Measurements from ENCODE around the gene FAM162B.
"Not testable (repeated sequence)": the region's sequence is repeated elsewhere in the genome, so short reads cannot be mapped to it uniquely, and the experiment has no call there.

Gene FAM162B
- 0 to 0.07 (median 0) reads per million in 18 experiments for total RNA-seq

DNA sequence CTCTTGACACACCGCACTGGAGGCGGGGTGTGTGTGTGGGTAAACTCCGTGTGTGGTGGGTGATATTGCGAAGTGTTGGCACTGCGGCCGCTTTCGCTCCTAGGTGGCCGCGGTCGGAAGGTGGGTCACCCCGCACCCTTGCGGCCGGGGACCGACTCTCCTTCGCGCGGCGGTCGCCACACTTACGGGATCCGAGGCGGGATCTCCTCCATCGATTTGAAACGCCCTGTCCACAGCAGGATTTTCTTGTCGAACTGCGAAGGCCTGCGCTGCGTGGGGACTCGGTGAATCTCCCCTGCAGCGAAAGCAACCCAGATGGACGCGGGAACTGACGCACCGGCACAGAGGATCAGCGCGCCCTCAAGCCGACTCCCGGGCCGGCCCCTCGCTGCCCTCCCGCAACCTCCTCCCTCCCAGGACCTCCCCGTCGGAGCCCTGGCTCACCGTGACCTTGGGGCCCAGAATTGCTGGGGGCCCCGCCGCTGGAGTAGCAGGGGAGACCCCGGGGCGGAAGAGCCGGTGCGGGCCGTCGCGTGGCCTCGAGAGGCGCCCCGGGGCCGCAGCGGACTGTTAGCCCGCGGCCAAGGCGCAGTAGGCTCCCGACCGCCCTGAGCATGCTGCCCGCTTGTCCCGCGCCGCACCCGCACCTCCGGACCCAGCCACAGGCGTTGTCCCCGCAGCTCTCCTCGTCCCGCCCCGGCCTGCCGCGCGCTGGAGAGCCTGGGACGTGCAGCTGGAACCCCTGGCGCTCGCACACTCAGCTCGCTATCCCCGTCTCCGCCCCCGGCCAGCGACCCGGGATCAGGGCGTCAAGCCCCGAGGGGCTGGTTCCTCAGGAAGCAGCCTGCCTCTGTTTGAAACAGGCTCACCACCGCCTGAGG, at the start of gene FAM162B:
Gene FAM162B, minus strand, starts transcription at position 759 of the 881 bp plus-strand sequence. Its CDS starts 143 bp downstream, at position 616.
- no peak for DNase-seq

DNA sequence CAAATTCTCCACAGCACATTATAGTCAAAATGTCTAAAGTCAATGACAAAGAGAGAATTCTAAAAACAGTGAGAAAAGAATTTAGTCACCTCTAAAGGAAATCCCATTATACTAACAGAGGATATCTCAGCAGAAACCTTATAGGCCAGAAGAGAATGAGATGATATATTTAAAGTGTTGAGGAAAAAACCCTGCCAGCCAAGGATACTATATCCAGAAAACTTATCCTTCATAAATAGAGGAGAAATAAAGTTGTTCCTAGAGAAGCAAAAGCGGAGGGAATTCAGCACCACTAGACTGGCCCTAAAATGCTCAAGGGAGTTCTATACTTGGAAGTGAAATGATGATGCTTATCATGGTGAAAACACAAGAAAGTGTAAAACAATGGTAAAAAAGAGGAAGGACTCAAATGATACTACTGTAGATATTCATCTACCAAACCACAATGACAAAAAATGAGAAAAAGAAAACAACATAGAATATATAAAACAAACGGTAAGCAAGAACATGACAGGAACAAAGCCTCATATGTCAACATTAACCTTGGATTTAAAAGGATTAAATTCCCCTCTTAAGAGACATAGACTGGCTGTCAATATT, 46.6 kb upstream of the FAM162B start:
- DNase-seq, result no peak

DNA sequence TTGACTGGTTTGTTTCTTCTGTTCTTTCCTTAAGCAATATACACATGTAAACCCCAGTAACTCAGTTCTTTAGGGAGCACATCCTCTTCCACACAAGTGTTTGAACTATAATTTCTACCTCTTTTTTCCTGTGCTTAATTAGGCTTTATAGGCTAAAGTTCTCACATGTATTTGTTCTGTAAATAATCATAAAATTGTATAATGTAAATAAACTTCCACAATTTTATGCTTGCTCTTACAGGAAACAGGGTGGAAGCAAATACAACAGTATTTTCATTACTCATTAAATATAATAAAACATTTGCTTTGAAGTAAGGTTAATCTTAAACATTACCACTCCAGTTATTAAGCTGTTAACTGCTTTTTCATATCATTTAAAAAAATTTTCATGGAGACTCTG, 36.5 kb upstream of the FAM162B start:
- no peak for DNase-seq

DNA sequence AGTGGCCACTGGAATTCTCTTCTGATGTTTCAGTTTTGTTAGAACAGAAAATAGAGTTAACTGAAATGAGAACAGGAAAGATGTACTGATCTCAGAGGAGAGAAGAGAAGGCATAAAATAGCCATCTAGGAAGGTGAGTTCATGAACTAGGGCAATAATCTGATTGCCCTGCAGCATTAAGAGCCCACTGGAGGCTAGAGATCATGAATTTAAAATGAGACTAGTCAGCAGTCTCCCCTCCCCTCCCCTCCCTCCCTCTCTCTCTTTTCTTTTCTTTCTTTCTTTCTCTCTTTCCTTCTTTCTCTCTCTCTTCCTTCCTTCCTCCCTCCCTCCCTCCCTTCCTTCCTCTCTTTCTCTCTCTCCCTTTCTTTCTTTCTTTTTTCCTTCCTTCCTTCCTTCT, 34.4 kb upstream of the FAM162B start:
- no peak for DNase-seq

DNA sequence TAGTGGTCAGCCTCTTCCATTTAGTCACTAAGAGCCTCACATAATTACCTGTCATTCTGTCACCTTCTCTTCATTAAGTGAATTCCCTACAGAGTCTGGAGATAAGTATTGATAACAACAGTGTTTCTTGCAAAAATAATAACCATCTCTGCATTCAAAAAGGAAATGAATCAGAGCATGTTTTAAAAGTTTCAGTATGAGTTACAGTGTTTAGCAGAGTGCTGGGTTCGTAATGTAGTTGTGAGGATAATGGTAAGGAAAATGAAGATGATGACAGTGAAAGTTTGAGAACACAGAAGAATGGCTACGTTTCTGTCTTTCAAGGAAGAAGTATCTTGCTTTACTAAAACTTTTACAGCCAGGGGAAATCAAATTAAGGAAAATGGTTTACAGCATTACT, 32.1 kb upstream of the FAM162B start:
- DNase-seq, result no peak

DNA sequence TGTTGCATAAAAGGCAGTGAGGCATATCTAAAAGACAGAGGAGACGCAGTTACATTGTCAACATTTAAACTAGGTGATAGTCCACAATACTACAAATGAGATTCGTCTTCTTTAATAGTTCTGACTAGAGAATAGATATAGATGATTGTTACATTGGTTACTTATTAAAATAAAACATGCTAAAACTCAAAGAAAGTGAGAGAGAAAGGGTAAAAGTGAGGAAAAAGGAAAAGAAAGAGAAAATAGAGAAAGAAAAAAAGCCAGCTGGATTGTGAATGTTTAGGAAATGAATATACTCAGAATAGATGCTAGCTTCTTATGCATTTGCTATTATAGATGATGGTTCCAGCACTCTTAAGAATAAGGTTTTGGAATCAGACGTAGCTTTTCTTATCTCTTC, 27.7 kb upstream of the FAM162B start:
- no peak for DNase-seq

DNA sequence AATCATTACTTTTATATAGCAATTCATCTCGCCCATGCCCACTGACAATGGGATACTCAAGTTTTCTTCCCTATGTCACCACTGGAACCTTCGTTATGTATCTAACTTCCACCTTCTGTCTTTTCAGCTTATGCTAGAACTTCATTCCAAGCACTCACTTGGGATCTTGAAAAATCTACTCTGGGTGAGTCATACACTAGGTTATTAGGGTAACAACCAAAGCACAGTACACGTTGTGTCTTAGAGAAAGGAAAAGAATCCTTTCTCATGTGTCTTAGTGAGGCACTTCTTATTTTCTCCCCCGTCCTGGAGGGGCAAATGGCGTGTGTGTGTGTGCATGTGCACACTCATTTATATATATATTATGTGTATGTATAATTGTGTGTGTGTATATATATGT, 18.3 kb upstream of the FAM162B start:
- DNase-seq, result no peak

DNA sequence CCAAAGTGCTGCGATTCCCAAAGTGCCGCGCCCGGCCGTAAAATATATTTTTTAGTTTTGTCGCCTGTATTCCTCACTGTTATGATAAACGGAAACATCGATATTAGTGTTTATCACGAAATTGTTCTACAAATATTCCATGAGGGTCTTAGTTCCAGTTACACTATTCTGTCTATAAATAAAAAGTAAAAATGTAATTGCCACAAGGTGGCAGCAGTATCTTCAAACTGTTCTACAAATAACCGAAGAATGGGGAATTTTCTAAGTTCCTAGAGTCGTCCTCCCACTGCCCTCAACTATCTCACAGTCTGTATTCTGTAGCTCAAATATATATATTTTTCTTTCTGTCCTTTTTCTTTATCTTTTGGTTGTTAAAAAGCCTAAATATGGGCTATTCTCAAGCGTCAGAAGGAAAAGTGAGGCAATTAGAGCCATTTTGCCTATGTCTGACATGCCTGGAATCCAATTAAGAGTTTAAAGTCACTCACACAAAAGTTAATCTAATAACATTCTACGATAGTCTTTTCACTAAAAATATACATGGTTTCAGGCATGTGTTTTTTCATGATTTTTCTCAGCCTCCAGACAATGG, 14.2 kb upstream of the FAM162B start:
- peak; percentile 15 to 53 for DNase-seq

DNA sequence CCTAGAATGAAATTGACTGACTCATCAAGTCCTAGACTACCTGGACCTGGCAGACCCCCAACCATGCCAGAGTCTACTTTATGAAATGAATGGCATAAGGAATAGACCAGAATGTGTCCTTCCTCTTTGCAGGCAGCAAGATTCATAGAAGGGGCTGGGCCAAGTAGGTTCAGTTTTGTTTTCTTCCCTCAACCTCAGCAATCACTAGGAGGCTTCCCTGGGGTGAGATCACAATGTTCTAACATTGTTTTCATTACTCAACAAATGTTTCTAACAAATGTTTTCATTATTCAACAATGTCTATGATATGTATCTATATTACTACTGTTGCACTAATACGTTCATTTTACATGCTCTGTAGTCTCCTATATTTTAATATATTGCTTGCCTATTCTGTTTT, 8.4 kb upstream of the FAM162B start:
- no peak for DNase-seq

DNA sequence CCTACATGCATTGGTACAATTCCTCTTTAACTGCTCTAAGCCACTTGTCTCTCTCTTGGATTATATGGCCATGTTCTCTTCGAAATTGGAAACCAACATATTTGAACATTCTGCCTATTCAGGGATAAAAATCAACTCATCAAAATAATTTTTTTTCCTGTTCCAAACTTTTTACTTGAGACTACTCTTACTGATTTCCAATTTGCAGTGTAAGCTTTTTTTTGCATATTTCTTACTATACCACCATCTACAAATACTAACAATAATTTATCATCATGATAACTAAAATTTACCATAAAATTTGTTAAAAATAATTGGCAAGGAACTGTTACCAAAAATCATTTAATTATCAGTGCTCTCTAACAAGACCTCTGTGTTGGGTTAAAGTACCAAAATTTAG, 6.9 kb upstream of the FAM162B start:
- no peak for DNase-seq

DNA sequence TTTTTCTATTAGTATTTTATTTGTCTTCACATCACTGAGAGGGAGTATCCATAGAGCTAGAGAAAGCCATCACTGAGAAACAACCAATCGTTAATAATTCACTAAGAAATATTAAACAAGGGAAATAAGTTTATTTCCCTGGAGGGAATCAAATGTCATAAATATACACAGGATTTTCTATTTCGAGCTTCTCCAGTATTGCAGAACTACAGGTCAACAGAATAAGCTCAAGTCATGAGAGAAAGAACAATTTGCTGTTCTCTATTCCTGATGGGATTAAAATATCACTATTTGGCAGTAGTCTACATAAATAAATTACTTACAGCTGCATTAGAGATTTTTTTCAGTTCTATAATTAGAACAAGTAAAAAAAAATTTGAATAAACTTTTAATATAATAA, 2.2 kb upstream of the FAM162B start:
- no peak for DNase-seq

DNA sequence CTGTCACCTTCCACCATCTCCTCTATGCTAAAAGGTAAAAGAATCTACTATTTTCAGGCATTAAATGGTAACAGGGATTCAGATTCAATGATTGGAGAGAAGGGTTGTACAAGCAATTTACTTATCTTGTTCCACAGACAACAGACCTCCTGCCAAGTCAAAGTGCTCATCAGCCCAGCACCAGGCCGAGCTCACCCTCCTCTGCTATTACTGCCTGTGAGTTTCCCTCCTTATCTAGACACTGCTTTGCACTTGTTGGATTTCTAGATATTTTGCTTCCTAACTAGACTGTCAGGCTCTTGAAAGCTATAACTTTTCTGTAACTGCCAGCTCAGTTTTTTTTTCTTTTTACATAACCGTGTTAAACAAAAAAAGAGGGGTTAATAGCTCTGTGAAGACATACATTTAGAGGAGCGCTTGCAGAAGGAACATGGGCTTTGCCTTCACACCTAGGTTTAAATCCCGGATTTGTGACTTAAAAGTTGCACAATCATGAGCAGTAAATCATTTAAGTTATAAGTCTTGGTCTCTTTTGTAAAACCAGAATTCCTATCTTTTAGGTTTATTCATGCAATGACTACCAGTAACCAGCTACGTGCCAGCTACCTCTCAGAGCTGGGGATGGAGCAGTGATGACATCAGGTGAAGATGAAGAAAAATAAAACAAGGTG, 1.1 kb upstream of the FAM162B start:
- no peak for DNase-seq

DNA sequence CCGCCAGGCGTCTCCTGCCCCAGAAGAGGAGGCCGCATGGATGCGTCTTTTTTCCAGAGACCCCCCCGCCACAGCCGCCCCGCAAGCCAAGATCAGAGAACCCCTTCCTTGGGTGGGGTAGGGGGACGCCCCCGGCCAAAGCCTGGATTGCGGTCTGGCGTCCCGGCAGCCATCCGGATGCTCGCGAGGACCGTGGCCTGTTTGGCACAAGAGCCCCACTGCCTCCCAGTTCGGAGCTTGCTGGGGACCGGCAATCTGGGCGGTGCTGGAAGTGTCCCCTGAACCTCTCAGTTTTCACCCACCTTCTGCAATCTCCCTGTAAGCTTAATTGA, 924 bp downstream of the FAM162B start:
- no peak for DNase-seq

DNA sequence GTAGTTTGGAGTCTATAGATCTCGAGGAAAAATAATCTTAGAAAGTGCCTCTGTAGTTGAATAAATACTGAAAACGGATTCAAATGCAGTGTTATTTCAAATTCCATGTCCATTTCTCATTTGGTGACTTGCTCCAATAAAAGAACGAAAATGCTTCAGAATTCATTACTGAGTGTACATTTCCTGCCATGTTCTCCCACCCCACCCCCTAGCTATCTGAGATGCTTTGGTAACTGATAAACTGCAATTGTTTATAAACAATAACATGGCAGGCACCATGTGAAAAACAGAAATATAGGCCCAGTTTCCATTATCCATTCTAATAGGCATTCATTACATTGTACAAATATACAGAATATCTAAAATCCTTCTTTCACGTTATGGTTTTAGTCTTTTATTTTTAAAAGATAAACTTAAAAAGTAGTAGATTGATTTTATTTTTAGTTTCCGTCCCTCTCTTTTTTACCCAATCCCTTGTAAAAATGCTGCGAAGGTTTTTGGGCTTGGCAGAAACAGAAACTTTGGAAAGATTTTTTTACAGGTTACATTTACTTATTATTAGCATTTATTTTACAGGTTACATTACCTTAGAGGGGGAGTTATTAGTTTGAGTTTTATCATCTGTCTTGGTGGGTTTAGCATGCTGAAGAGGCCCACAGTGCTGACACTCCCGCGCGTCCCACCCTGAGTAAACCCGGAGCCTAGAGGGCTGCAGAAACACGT, 1.5 kb downstream of the FAM162B start:
- DNase-seq, result no peak

DNA sequence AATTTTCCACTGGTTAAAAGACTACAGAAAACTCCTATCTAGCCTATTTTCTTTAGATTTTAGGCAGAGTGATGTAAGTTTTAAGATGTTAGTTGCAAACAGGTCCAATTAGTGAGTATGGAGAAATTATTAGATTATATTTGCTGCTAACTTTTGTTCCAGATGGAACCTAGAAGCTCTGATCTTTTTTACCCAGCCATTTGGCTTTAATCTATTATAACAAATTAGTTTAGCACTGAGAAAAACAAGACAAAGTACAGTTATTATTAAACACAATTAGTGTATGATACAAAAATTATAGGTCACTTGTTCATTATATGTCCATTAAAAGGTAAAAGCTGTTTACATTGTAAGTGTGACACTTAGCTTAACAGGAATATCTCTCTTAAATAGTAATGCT, 2.5 kb downstream of the FAM162B start:
- no peak for DNase-seq

DNA sequence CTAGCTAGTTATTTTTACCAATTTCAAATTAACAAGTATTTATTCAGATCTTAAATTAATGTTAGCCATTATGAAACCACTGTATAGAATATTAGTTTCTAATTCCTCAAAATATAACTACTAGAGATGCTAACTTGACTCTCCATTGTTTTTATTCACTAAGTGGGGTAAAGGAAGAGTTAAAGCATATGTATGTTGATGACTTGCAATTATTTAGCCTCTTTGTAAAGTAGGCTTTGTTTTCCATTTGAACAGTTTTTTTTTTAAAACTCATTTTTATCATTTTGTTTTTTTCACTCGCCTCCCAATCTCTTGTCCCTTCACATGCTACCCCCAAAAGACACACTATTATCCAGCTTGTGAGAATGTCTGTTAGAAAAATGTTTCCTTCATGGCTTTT, 3.3 kb downstream of the FAM162B start:
- DNase-seq, result no peak

DNA sequence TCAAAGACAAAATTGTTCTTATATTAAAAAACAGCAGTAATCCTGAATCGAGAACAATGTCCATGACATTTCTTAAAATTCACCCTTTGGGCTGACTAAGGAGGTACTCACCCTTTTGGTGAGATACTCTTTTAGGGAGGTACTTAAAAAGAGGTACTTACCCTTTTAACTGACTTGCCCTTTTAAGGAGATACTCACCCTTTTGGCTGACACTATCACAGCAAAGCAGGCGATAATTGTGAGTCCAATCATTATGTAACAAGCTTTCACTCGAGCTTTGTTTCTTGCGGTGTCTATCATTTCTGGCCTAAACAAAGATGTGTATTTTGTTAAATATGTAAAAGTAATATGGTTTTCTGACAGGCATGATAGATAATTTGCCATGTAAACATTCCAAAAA, 3.7 kb downstream of the FAM162B start:
- DNase-seq, result no peak

DNA sequence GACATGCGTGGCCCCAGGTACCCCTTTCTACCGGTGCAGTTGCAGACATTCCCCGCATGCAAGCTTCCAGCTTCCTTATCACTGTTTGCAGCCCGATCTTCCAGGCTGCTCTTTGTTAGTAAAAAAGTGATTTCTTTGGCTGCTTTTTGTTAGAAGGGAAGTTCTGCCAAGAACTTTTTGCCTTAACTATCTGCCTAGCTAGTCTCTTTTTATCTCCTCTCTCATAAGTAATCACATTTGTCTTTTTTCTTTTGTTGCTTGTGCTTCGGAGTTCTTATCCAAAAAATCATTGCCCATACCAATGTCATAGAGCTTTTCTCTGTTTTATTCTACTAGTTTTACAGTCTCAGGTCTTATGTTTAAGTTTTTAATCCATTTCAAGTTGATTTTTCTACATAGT, 20.3 kb downstream of the FAM162B start:
- no peak for DNase-seq

DNA sequence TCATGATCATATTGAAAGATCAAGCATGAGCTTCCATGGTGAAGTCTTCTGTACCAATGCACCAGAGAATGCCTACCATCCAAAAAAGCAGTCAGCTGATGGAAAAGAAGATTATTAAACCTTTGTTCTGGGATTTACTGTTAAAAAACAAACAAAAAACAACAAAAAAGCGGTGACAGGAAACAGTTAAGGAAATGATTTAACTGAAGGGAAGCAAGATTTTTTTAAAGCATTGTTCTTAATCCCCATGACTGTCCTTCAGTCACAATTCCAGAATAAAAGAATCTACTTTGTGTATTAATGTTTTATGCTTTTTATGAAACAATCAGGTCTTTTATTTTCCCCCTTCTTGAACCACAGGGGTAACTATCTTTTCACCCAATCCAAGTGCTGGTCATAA, 23.9 kb downstream of the FAM162B start:
- DNase-seq, result no peak

DNA sequence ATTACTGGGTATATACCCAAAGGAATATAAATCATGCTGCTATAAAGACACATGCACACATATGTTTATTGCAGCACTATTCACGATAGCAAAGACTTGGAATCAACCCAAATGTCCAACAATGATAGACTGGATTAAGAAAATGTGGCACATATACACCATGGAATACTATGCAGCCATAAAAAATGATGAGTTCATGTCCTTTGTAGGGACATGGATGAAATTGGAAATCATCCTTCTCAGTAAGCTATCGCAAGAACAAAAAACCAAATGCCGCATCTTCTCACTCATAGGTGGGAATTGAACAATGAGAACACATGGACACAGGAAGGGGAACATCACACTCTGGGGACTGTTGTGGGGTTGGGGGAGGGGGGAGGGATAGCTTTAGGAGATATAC, 25.0 kb downstream of the FAM162B start:
- not testable (repeated sequence) for DNase-seq

DNA sequence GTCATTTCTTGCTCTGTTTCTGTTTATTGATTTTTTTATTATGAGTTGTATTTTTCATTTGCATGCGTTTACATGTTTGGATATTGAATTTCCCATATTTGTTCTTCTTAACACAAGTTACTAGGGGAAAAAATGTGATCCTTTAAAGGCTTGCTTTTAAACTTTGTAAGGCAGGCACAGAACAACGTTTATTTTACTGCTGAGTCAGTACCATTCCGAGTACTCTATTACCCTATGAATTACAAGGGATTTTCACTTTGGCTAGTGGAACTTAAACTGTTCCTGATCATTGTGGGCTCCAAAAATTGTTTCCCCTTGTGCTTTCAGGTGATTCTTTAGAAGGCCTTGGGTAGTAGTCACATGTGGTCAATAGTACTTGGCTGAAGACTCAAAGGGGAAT, 28.5 kb downstream of the FAM162B start:
- no peak for DNase-seq

DNA sequence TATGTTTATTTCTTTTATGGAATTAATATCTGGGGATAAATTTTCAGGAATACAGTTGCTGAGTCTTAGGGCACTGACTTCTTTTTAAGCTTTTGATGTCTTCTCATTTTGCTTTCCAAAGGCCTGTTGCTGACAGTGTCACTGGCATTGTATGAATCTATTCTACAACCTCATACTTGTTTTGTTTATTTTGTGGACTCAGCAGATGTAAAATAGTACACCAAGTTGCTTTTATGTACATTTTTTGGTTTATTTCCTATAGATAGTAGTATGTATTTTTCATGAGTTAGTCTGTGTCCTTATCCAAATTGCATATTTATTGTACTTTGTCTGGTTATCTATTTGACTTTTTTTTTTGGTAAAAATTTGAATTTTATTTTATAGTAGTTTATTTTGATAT, 35.0 kb downstream of the FAM162B start:
- no peak for DNase-seq

DNA sequence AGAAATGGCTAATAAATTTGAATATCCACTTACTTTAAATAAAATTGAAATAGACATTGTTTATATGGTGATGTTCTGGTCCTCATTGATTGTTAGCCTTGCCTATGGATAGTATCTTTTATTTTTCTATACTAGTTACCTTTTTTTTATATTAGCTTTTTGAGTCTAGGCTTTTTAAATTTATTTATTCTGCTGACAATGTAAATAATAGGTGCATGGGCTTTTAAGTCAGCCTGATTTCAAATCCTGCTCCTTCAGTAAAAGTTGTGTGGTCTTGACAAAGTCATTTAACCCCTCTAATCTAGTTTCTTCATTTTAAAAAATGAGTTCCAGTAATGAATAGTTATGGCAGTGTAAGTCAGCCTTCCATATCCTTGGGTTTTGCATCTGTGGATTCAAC, 38.6 kb downstream of the FAM162B start:
- DNase-seq, result no peak
